ENCODE results near the gene GPSM1. TPM values are rescaled to one million over a fixed set of nuclear protein-coding genes. Genes with fewer than 3 reads are reported as not detected.

Gene GPSM1
- total and polyA plus RNA-seq, 9 of the 15 experiments (the other 6 are each of a cell fraction or from before 2014, with no cell fraction given), result 0.04 to 14.2 (median 3.1) TPM

DNA sequence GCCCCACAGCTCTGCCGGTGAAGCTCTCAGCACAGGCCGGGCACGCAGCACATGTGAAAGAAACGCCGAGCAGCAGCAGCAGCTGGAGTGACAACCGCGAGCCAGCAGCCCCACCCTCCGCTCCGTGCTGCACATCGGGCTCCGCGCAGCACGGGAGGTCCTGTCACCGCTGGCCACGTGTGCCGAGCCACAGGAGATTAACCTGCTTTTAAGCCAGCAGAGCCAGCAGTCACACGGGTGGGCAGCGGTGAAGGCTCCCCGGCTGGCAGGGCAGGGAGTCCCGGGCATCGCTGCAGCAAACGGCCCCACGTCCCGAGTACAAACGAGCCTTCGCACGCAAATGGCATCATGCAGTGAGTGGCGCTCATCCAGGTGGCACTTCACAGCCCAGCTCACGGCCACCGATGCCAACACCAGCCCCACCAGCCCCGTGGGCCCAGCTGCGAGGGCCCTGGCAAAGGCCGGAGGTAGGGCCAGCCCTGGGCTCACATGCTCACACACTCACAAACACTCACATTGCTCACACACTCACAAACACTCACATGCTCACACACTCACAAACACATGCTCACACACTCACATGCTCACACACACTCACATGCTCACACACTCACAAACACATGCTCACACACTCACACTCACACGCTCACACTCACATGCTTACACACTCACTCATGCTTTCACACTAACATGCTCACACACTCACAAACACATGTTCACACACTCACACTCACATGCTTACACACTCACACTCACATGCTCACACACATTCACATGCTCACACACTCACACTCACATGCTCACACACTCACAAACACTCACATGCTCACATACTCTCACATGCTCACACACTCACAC is 34.5 kb upstream of the GPSM1 start (continued):
- TF ChIP-seq, protein P1, sequence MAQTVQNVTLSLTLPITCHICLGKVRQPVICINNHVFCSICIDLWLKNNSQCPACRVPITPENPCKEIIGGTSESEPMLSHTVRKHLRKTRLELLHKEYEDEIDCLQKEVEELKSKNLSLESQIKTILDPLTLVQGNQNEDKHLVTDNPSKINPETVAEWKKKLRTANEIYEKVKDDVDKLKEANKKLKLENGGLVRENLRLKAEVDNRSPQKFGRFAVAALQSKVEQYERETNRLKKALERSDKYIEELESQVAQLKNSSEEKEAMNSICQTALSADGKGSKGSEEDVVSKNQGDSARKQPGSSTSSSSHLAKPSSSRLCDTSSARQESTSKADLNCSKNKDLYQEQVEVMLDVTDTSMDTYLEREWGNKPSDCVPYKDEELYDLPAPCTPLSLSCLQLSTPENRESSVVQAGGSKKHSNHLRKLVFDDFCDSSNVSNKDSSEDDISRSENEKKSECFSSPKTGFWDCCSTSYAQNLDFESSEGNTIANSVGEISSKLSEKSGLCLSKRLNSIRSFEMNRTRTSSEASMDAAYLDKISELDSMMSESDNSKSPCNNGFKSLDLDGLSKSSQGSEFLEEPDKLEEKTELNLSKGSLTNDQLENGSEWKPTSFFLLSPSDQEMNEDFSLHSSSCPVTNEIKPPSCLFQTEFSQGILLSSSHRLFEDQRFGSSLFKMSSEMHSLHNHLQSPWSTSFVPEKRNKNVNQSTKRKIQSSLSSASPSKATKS (CRISPR knock-in tag; IDR thresholded peaks at IDR 0.05), result no peak
- TF ChIP-seq, protein P2, sequence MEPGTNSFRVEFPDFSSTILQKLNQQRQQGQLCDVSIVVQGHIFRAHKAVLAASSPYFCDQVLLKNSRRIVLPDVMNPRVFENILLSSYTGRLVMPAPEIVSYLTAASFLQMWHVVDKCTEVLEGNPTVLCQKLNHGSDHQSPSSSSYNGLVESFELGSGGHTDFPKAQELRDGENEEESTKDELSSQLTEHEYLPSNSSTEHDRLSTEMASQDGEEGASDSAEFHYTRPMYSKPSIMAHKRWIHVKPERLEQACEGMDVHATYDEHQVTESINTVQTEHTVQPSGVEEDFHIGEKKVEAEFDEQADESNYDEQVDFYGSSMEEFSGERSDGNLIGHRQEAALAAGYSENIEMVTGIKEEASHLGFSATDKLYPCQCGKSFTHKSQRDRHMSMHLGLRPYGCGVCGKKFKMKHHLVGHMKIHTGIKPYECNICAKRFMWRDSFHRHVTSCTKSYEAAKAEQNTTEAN (CRISPR knock-in tag; IDR thresholded peaks at IDR 0.05), result peak; percentile 99
- TF ChIP-seq SMARCA4 (IDR thresholded peaks at IDR 0.05) (no peak), MAX (CRISPR knock-in tag; IDR thresholded peaks at IDR 0.05) (peak; percentile 60), HNRNPL (IDR thresholded peaks at IDR 0.05; ENCODE audit: low read depth, low read length) (peak; percentile 90), RBM34 (IDR thresholded peaks at IDR 0.05; ENCODE audit: borderline replicate concordance, insufficient read depth, low read length) (no peak), RAD21 (CRISPR knock-in tag; conservative IDR thresholded peaks at IDR 0.05 in 1 of 2, IDR thresholded peaks at IDR 0.05 in 1 of 2) (no peak), NONO (IDR thresholded peaks at IDR 0.05; ENCODE audit: low read depth in 2 of 2, low read length in 1 of 2) (no peak), USF1 (CRISPR knock-in tag; IDR thresholded peaks at IDR 0.05) (peak; percentile 74), ZNF76 (CRISPR knock-in tag; IDR thresholded peaks at IDR 0.05; ENCODE audit: borderline replicate concordance) (no peak)
- TF ChIP-seq, protein P3, sequence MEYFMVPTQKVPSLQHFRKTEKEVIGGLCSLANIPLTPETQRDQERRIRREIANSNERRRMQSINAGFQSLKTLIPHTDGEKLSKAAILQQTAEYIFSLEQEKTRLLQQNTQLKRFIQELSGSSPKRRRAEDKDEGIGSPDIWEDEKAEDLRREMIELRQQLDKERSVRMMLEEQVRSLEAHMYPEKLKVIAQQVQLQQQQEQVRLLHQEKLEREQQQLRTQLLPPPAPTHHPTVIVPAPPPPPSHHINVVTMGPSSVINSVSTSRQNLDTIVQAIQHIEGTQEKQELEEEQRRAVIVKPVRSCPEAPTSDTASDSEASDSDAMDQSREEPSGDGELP (CRISPR knock-in tag; IDR thresholded peaks at IDR 0.05; ENCODE audit: borderline replicate concordance), result peak; percentile 0; the same call in 1 of the 2 replicates

Data from K562 (cell line).